ENCODE results near the gene ASZ1.

GRCh38 chr7:117458977-117459583, 31.8 kb upstream of the ASZ1 start:
- TF ChIP-seq POLR2A (IDR thresholded peaks at IDR 0.05; ENCODE audit: extremely low read depth, insufficient read length) (no peak), MAX (IDR thresholded peaks at IDR 0.05; ENCODE audit: low read depth, low read length) (no peak), CTCF (IDR thresholded peaks at IDR 0.05; ENCODE audit: low read depth, low read length) (peak; percentile 60), MYC (IDR thresholded peaks at IDR 0.05; ENCODE audit: low read depth, low read length) (no peak)

All from NB4 (cell line).